AG09309 (cell line): Measurements from ENCODE around the gene EPB41L4B.

Source experiments
- DNase-seq: peaks from one replicate; pipeline ENCODE4 v3.0.0-alpha.2; 2010; ENCODE audit warnings: low read depth
- H3K4me3 ChIP-seq: 2 replicates; pipeline ENCODE4 v1.5.1; 2011; ENCODE audit warnings: mild to moderate bottlenecking, low read depth, low read length, moderate library complexity; ENCODE audit not compliant: control insufficient read depth
- CTCF ChIP-seq: IDR thresholded peaks from 2 replicates; pipeline ENCODE4 v1.5.1; 2011; ENCODE audit warnings: mild to moderate bottlenecking, low read depth, low read length, inconsistent platforms; ENCODE audit not compliant: insufficient read depth, control insufficient read depth; ENCODE audit errors: missing control alignments

EPB41L4B gene

DNA sequence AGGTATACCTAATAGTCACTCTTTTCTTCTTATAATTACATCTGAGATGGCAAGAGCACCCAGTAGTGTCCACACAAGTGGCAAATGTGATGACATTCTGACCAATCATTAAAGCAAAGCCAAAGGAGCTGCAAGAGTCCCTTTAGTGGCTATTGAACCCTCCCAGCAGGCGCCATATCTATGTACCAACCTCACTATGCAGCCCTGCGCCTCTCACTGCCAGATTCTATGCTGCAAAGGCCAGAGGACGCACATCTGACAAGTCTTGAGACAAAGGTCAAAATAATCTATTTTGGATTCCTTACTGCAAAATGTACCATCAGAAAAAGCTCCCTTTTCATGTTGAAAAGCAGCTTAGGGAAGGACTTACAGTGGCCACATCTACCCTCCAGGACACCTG, 47.0 kb downstream of the EPB41L4B start:
- no peak overlapping the region for H3K4me3 ChIP-seq
- TF ChIP-seq CTCF, result no peak
- no peak for DNase-seq

- no peak for DNase-seq
- no peak overlapping the region for H3K4me3 ChIP-seq
- TF ChIP-seq CTCF, result no peak
These were observed 48.1 kb downstream of the EPB41L4B start for GRCh38 chr9:109272745-109273144.

DNA sequence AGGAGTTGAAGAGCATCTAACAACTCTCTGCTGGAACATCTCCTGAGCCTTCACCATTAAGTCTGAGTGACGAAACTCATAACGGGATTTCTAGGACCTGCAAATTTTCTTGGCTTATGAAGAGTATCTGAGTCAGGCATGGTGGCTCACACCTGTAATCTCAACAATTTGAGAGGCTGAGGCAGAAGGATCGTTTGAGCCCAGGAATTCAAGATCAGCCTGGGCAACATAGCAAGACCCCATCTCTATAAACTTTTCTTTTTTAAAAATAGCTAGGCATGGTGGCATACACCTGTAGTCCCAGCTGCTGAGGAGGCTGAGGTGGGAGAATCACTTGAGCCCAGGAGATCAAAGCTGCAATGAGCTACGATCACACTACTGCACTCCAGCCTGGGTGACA, 48.8 kb downstream of the EPB41L4B start:
- no peak for TF ChIP-seq CTCF
- no peak for DNase-seq
- no peak overlapping the region for H3K4me3 ChIP-seq

DNA sequence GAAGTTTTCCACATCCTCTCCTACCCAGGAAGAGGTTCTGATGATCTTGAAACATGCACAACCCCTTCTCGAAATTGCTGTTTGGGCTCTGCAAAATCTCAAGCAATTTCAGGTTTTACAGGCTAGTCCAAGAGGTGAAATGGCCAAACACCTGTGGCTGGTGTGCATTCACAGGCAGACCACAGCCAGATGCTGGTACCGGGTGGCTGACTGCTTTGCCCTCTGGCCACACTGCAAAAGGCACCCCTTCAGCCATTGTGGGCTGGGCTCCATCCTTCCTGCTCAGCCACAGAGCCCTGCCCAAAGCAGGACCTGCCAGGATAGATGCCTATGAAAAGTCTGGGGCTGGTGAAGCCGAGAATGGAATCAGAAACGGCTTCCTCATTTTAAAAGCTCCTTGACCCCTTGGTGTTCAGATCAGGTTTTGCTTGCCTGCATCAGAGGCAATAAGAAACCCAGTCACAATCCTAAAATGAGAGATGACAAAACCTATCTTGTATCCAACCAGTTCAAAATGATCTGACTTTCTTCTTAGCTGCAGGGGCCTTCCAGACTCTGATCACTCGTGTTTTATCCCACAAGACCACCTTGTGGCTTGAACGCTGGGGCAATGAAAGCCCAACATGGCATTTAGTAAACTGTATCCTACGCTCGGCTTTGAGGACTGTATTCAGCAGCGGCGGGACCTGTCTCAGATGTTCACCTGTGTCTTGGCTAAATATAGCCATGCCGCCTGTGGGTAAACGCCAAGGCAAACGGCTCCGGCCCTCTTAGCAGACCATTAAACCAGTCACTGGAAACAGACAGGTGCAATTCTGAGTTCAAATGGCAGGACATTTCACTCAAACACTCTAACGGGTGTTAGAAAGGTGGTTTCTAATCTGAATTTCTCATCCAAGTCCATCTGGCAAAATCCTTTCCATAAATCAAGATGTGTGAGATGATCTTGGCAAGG, 49.6 kb downstream of the EPB41L4B start:
- DNase-seq, result no peak
- no peak for TF ChIP-seq CTCF
- H3K4me3 ChIP-seq, result no peak overlapping the region

GRCh38 chr9:109270441-109270840, 50.4 kb downstream of the EPB41L4B start:
- no peak overlapping the region for H3K4me3 ChIP-seq
- TF ChIP-seq CTCF, result no peak
- no peak for DNase-seq

DNA sequence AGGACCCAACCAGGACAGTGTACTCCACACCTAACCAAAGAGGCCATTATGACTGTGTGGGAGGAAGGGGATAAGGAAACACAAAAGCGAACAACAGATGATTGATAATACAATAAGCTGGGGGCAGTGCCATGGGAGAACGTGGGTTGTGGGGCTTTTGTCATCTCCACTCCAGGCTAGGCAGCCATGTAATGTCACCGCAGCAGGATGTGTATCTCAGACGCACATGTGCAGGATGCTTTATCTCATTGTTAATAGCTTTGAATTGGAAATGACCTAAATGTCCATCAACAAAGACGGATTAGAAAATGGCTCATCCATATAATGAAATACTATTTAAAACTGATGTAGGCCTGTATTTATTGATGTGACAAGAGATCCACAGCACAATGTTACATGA, 51.0 kb downstream of the EPB41L4B start:
- no peak overlapping the region for H3K4me3 ChIP-seq
- no peak for TF ChIP-seq CTCF
- no peak for DNase-seq
